HG03342 (cell line): Measurements from ENCODE around the gene ARFIP2.

Experiments
- ATAC-seq: cut with Tn5 transposase; IDR thresholded peaks from one replicate; pipeline ENCODE4 v1.9.1; 2021; ENCODE audit warnings: mild to moderate bottlenecking, moderate library complexity; ENCODE audit not compliant: unreplicated experiment

Gene ARFIP2

DNA sequence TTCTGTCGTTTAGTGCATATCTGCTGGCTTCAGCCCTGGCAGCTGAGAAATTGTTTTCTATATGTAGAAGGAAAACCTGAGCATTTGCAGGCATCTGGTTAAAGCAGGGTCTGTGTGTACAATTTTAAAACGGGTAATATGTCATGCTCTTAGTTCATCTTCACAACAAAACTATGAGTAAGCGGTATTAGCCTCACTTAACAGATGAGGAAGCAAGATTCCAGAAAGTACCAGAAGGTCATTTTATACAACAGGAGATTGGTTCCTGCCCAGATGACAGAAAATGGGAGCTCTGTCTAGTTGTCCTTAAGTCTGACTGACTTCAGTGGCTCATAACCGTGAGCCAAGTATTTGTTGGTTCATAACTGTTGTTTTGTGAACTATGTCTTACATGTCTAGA lies 1.3 kb upstream of the ARFIP2 start:
- no peak for ATAC-seq

DNA sequence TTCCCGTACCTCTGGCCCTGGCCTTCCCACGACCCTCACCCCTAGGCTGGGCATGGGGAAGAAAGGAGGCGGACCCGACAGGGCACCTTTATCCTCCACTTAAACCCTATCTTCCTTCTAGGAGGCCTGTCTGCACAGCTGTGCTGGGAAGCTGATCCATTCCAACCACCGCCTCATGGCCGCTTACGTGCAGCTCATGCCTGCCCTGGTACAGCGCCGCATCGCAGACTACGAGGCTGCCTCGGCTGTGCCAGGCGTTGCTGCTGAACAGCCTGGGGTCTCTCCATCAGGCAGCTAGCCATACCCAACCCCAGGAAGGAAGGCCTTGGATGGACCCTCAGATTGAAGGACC lies 769 bp upstream of the ARFIP2 start:
- ATAC-seq: no peak

- no peak for ATAC-seq
Measured at GRCh38 chr11:6480299-6480914, 724 bp downstream of the ARFIP2 start.

- ATAC-seq: no peak
Measured at GRCh38 chr11:6476571-6476970, 4.6 kb downstream of the ARFIP2 start.

GRCh38 chr11:6475936-6476335 lies 5.2 kb downstream of the ARFIP2 start:
- no peak for ATAC-seq

GRCh38 chr11:6474806-6475500 lies 6.2 kb downstream of the ARFIP2 start:
- no peak for ATAC-seq

DNA sequence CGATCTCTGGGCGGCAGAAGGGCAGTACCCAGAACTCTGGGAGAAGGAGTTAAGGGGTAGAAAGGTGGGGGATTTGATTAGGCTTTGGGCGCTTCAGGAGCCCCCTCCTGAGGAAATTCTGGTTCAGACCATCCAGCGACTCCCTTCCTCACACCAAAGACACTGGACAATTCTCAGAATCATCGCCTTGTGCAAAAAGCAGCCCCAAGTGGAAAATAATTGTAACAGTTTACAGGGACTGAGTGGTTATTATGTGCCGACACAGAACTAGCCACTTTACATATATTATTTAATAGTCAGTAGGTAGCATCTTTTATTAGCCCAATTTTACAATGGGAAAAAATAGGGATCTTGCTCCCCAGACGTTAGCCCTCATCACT lies 6.7 kb downstream of the ARFIP2 start:
- ATAC-seq: no peak

GRCh38 chr11:6473451-6474412 lies 7.4 kb downstream of the ARFIP2 start, which contains the start of gene TRIM3:
TRIM3 (minus strand) TSS chr11:6473941; CDS start chr11:6465695, 8,246 bp downstream.
- ATAC-seq: peak; percentile 44

DNA sequence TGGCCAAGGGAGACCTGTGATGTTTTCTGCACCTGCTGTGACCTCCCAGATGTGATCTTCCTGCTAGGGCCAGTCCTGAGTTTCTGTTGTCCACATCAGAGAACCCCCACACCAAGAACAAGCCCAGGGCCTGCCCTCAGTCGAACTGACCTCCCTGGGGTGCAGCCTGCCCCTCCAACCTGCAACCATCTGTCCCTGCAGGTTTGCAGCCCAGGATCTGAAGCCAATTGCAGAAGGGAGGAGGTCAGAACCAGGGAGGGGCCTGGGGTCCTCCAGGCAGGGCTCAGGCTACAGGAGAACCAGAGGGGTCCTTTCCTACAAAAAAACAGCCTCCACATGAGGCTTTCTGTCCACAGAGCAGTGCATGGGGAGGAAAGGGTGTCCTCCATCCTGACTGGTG lies 8.2 kb downstream of the ARFIP2 start:
- ATAC-seq: no peak

GRCh38 chr11:6469599-6469998 lies 11.5 kb downstream of the ARFIP2 start:
- ATAC-seq: no peak

- ATAC-seq: peak; percentile 75
Measured at GRCh38 chr11:6468712-6469495, 12.2 kb downstream of the ARFIP2 start.

- no peak for ATAC-seq
Measured at GRCh38 chr11:6459099-6459450, 22.1 kb downstream of the ARFIP2 start.

DNA sequence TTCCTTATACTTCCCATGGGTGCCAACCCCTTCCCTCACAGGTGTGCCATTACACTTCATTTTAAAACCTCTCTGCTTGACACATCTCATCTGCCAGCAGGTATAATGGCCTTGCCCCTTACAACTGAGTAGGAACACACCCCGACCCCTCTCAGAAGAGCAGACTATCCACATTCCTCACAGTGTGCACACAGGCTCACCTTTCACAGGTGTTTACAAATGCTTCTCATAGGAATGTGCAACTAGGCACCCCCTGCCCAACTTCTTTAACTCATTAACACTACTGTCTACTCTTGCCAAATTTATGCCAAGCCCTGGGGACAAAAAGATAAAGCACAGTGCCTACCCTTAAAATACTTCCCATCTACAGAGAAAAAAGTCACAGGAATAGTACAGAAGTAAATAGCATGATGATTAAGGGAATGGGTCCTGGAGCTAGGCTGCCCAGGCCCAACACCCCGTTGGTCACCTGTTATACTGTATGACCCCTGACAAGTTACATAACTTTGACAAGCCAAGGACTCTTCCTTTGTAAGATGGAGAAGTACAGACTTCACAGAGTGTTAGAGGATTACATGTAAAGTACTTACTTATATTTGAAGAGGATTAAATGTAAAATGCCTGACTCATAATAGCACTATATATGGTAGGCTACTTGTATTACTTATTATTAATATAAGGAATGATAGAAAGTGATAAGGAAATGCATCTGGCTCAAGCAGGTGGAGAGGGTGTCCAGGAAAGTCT lies 22.6 kb downstream of the ARFIP2 start:
- no peak for ATAC-seq

DNA sequence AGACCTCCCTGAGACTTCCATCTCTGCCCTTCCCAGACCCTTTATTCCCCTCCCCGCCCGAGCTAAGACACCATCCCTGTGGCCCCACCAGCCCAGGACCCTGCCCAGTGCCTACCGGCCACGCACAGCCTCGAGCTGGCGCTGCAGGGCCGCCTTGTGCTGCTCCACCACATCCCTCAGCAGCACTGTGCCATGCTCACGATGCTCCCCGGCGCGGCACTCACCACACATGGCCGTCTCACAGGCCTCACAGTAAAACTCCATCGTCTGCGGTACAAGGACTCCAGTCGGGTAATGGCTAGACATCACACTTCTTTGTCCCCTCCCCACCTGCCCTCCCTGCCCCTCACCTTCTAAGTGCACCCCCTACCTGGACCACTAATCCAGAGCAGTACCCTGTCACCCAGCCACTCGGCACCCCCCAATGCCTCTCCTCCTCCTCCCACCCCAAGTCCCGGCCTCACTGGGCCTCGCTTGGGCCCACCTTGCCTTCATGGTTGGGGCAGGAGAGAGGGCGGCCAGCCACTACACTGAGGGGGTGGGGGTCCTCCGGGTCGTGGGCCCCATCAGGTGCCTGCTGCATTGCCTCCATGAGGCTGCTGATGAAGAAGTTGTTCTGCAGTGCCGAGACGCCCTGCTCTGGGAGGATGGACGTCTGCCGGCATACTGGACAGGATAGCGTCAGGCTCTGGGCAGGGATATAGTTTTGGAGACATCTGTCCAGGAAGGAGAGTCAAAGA lies 23.4 kb downstream of the ARFIP2 start:
- no peak for ATAC-seq

- ATAC-seq: no peak
Measured at GRCh38 chr11:6456361-6457073, 24.6 kb downstream of the ARFIP2 start.

- no peak for ATAC-seq
Measured at GRCh38 chr11:6455070-6455469, 26.1 kb downstream of the ARFIP2 start.

- no peak for ATAC-seq
Measured at GRCh38 chr11:6453152-6453551, 28.0 kb downstream of the ARFIP2 start.

DNA sequence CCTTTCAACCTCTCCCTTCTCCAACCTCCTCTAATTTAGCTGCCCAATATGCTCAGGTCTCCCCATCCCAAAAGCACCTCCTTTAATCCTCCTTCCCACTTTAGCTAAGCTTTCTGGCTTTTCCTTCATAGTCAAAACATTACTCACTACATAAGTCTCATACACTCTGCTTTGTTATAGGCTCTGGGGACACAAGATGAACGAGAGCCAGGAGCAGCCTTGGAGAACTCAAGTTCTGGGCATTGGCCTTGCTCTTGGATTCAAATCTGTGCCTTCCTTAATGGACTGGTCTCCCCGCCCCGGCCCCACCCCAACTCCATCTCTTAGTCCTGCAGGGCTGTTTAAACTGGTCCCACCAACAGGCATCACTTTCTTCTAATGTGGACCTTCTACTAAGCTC lies 28.9 kb downstream of the ARFIP2 start:
- ATAC-seq: no peak

- ATAC-seq: no peak
Measured at GRCh38 chr11:6448574-6448973, 32.6 kb downstream of the ARFIP2 start.
